Measurements from ENCODE around the gene CAPZB. TPM values are rescaled to one million over a fixed set of nuclear protein-coding genes. Genes with fewer than 3 reads are reported as not detected.

Gene CAPZB
- total and polyA plus RNA-seq, 2 of the 4 experiments (the other 2 are of a cell fraction) = 216 to 304 TPM

DNA sequence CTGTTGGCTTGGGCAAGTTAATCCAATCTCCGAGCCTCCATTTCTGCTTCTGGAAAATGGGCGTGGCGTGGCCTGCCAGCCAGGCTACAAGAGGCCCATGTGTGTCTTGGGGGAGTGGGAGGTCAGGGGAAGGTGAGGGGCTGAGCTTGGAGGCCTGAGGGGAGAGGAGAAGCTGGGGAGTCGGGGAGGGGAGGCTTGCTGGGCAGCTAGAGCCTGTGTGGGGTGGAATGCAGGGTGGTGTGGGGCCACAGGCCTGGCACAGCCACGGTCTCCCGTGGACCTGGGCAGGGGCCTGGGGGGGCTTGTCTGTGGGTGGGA lies 158.6 kb downstream of the CAPZB start:
- Histone ChIP-seq H3K4ac (ENCODE audit: low read depth, low read length) (no peak overlapping the region), H2BK15ac (ENCODE audit: low read depth, low read length) (no peak overlapping the region), H3K14ac (replicated peaks; ENCODE audit: low read depth, low read length) (no peak overlapping the region), H3K9me1 (ENCODE audit: insufficient read depth, low read length) (peaks cover 3% of the 10 kb centered on the region; the same call in 1 of the 2 replicates), H4K8ac (ENCODE audit: low read depth in 2 of 2, low read length in 2 of 2) (no peak overlapping the region), H3K23ac (ENCODE audit: low read depth, low read length) (no peak overlapping the region), H3K4me3 (ENCODE audit: insufficient read depth, low read depth, low read length) (no peak overlapping the region), H4K5ac (ENCODE audit: low read depth, low read length) (no peak overlapping the region), H2BK120ac (ENCODE audit: low read depth, low read length) (no peak overlapping the region), H2AFZ (replicated peaks; ENCODE audit: low read length, poor library complexity) (no peak overlapping the region), H3K79me1 (ENCODE audit: low read depth in 1 of 2, low read length in 2 of 2) (peaks cover 3 to 12% of the 10 kb centered on the region in 2 experiments; a peak in 3 of 4 replicates), H2BK20ac (ENCODE audit: low read depth, low read length) (no peak overlapping the region), H3K9ac (ENCODE audit: low read depth, low read length) (no peak overlapping the region), H2BK5ac (ENCODE audit: low read depth, low read length, poor library complexity, severe bottlenecking) (no peak overlapping the region), H3K36me3 (ENCODE audit: control insufficient read depth, insufficient read depth, low read length) (peaks cover 60% of the 10 kb centered on the region), H3K18ac (ENCODE audit: low read depth, low read length) (no peak overlapping the region), H2AK5ac (ENCODE audit: low read depth, low read length) (no peak overlapping the region), H4K20me1 (ENCODE audit: insufficient read depth, low read length) (no peaks in the 10 kb centered on the region; the same call in none of the 2 replicates), H3K27me3 (ENCODE audit: control insufficient read depth, insufficient read depth, low read length) (no peaks in the 10 kb centered on the region), H3K9me3 (ENCODE audit: control insufficient read depth, insufficient read depth, low read length) (no peaks in the 10 kb centered on the region), H4K91ac (ENCODE audit: insufficient read depth, low read depth, low read length) (no peak overlapping the region), H3K56ac (ENCODE audit: extremely low read depth, insufficient read depth, low read length) (no peak overlapping the region), H2AK9ac (replicated peaks; ENCODE audit: low read depth, low read length, poor library complexity) (no peak overlapping the region), H3K4me1 (ENCODE audit: control insufficient read depth, insufficient read depth, low read length) (no peaks in the 10 kb centered on the region), H3K4me2 (ENCODE audit: low read depth, low read length) (no peak overlapping the region), H3K27ac (ENCODE audit: insufficient read depth, low read length) (no peak overlapping the region)
- intact Hi-C loops (cut with micrococcal nuclease) (no loop called here), dilution Hi-C loops (cut with HindIII; ENCODE audit: low sequenced_read_pairs, unreplicated experiment) (no loop called here), in situ Hi-C loops (cut with MboI; ENCODE audit: low sequenced_read_pairs) (no loop called here)
- no peak for ATAC-seq (ENCODE audit: low read depth)
- no TSS peak for BruUV-seq (replicated peaks)
- no peak for DNase-seq
- ChIA-PET CTCF (no interaction called here), POLR2A (ENCODE audit: unreplicated experiment) (no interaction called here)
- WGBS, 2 experiments (ENCODE audit: extremely low coverage in 2 of 2, insufficient read length in 1 of 2) = 93% methylated on average over 3 of the region's 6 CpGs; no CpG with 5 or more reads in 1 of the 2 experiments
- TF ChIP-seq RFX5 (IDR thresholded peaks at IDR 0.05; ENCODE audit: low read depth, low read length) (no peak), MXI1 (IDR thresholded peaks at IDR 0.05; ENCODE audit: borderline replicate concordance, low read depth, low read length) (no peak), MAZ (IDR thresholded peaks at IDR 0.05; ENCODE audit: borderline replicate concordance, low read depth, low read length) (no peak), CHD1 (IDR thresholded peaks at IDR 0.05; ENCODE audit: low read depth, low read length) (no peak), RAD21 (IDR thresholded peaks at IDR 0.05; ENCODE audit: low read length) (no peak), FOS (IDR thresholded peaks at IDR 0.05; ENCODE audit: low read depth, low read length) (no peak), CEBPB (IDR thresholded peaks at IDR 0.05; ENCODE audit: low read depth, low read length) (no peak), MAFK (IDR thresholded peaks at IDR 0.05; ENCODE audit: low read depth, low read length) (no peak), POLR2A (IDR thresholded peaks at IDR 0.05; ENCODE audit: low read depth, low read length) (no peak), SMC3 (IDR thresholded peaks at IDR 0.05; ENCODE audit: low read depth, low read length) (no peak), RCOR1 (IDR thresholded peaks at IDR 0.05; ENCODE audit: insufficient replicate concordance, low read length) (no peak)
- TF ChIP-seq, protein P1, sequence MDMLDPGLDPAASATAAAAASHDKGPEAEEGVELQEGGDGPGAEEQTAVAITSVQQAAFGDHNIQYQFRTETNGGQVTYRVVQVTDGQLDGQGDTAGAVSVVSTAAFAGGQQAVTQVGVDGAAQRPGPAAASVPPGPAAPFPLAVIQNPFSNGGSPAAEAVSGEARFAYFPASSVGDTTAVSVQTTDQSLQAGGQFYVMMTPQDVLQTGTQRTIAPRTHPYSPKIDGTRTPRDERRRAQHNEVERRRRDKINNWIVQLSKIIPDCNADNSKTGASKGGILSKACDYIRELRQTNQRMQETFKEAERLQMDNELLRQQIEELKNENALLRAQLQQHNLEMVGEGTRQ (IDR thresholded peaks at IDR 0.05; ENCODE audit: low read depth, low read length) = no peak
- TF ChIP-seq, protein P2, sequence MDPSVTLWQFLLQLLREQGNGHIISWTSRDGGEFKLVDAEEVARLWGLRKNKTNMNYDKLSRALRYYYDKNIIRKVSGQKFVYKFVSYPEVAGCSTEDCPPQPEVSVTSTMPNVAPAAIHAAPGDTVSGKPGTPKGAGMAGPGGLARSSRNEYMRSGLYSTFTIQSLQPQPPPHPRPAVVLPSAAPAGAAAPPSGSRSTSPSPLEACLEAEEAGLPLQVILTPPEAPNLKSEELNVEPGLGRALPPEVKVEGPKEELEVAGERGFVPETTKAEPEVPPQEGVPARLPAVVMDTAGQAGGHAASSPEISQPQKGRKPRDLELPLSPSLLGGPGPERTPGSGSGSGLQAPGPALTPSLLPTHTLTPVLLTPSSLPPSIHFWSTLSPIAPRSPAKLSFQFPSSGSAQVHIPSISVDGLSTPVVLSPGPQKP (IDR thresholded peaks at IDR 0.05; ENCODE audit: borderline replicate concordance, low read depth, low read length) = no peak
